Nephron progenitor cell (in vitro differentiated cells): ENCODE results near the gene KCNC1.

Experiments
- DNase-seq: peaks from one replicate; pipeline ENCODE4 v3.0.0; 2021
- H3K27ac Mint-ChIP-seq: 2 replicates; pipeline ENCODE4 v1.8.0; 2021; ENCODE audit warnings: mild to moderate bottlenecking, moderate library complexity, mixed read lengths
- H3K27me3 Mint-ChIP-seq: 2 replicates; pipeline ENCODE4 v1.8.0; 2021; ENCODE audit warnings: mild to moderate bottlenecking, low read depth, mixed read lengths; ENCODE audit not compliant: poor library complexity
- H3K36me3 Mint-ChIP-seq: 2 replicates; pipeline ENCODE4 v1.8.0; 2021; ENCODE audit warnings: low read depth, mixed read lengths
- H3K4me1 Mint-ChIP-seq: 2 replicates; pipeline ENCODE4 v1.8.0; 2021; ENCODE audit warnings: mixed read lengths
- H3K4me3 Mint-ChIP-seq: 2 replicates; pipeline ENCODE4 v1.8.0; 2021; ENCODE audit warnings: mild to moderate bottlenecking, moderate library complexity, mixed read lengths
- H3K9me3 Mint-ChIP-seq: 2 replicates; pipeline ENCODE4 v1.8.0; 2021; ENCODE audit warnings: mild to moderate bottlenecking, moderate library complexity, mixed read lengths
- TF ChIP-seq, protein P1 (sequence below): fragments of 200-600 bp; sonication (generic); IDR thresholded peaks from 2 replicates; pipeline ENCODE4 v1.5.0; 2021; ENCODE audit warnings: antibody characterized with exemption

The KCNC1 gene

DNA sequence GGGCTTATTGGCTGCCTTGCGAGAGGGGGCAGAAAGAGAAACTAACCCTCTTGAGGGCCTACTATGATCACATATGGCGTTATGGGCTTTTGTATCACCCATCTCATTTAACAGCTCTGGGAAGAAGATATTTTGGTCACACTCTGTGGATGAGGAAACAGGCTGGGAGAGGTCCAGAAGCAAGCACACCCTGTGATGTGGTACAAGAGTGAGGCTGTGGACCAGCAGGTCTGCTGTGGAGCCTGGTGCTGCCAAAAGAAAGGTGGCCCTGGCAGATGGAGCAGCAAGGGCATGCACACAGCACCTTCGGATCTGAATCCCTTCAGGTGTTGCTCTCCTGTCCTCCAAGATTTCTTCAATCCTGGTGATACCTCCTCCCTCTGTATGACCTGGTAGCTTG is 64.1 kb downstream of the KCNC1 start:
- Mint-ChIP-seq H3K27me3 (peaks cover 2% of the 10 kb centered on the region), H3K27ac (no peak overlapping the region), H3K9me3 (no peaks in the 10 kb centered on the region), H3K36me3 (no peaks in the 10 kb centered on the region), H3K4me3 (no peak overlapping the region), H3K4me1 (peaks cover 5% of the 10 kb centered on the region)
- DNase-seq = no peak
- TF ChIP-seq, protein P1, sequence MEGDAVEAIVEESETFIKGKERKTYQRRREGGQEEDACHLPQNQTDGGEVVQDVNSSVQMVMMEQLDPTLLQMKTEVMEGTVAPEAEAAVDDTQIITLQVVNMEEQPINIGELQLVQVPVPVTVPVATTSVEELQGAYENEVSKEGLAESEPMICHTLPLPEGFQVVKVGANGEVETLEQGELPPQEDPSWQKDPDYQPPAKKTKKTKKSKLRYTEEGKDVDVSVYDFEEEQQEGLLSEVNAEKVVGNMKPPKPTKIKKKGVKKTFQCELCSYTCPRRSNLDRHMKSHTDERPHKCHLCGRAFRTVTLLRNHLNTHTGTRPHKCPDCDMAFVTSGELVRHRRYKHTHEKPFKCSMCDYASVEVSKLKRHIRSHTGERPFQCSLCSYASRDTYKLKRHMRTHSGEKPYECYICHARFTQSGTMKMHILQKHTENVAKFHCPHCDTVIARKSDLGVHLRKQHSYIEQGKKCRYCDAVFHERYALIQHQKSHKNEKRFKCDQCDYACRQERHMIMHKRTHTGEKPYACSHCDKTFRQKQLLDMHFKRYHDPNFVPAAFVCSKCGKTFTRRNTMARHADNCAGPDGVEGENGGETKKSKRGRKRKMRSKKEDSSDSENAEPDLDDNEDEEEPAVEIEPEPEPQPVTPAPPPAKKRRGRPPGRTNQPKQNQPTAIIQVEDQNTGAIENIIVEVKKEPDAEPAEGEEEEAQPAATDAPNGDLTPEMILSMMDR = no peak

DNA sequence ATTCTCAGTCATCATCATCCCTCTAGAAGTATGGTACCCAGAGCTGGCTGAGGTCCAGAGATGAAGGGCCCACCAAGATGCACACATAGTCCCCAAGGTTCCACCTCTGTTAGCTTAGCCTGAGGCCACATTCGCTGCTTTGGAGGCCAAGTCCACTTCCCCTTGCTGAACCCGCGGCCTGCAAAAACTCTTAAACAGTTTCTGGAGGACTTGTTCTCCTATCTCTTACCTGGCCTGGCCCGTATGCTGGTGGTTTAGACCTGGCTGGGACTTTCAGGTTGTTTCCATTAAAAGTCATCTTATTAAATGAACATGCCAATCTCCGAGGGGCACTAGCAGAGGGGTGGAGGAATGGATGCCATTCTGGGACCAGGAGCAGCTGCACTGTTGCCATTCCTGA is 64.6 kb downstream of the KCNC1 start:
- H3K27me3 Mint-ChIP-seq = peaks cover 2% of the 10 kb centered on the region
- no peak for DNase-seq
- no peak overlapping the region for H3K27ac Mint-ChIP-seq
- TF ChIP-seq, protein P1 = no peak
- peaks cover 9% of the 10 kb centered on the region for H3K4me1 Mint-ChIP-seq
- no peaks in the 10 kb centered on the region for H3K9me3 Mint-ChIP-seq
- H3K36me3 Mint-ChIP-seq = no peaks in the 10 kb centered on the region
- H3K4me3 Mint-ChIP-seq = no peak overlapping the region

DNA sequence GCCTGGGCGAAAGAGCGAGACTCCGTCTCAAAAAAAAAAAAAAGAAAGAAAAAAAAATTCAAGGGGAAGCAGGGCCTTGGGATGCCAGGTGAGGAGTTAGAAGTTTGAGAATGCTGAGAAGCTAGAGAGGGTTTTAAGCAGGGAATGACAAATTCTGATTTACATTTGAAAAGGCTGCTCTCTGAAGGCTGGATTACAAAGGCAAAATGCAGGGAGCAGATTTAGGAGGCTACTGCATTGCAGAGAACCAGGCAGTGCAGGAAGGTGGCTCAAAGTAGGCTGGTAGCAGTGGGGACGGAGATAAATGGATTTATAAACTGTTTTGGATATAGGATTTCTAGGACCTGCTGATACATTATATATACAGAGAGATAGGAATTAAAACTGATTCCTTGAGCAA is 66.6 kb downstream of the KCNC1 start:
- Mint-ChIP-seq H3K27me3 (peaks cover 2% of the 10 kb centered on the region), H3K36me3 (no peaks in the 10 kb centered on the region), H3K27ac (no peak overlapping the region), H3K4me1 (peaks cover 14% of the 10 kb centered on the region), H3K4me3 (no peak overlapping the region), H3K9me3 (no peaks in the 10 kb centered on the region)
- DNase-seq = no peak
- TF ChIP-seq, protein P1 = no peak

DNA sequence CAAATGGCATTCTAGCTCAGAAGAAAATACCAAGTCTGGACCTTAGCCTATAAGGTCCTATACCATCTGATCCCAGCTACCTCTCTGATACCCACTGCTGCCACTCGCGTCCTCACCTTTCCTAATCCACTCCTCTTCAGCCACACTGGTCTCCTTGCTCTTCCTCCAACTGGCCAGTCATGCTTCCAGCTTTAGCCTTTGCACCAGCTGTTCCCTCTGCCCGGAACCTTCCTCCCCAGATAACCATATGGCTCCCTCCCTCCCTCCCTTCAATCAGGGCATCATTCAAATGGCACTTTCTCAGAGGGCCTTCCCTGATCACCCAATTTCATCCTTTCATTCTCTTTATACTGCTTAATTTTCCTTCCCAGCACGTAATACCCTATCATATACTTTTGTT is 67.9 kb downstream of the KCNC1 start:
- TF ChIP-seq, protein P1 = no peak
- no peak for DNase-seq
- Mint-ChIP-seq H3K36me3 (no peaks in the 10 kb centered on the region), H3K4me1 (peaks cover 14% of the 10 kb centered on the region), H3K27ac (no peak overlapping the region), H3K4me3 (no peak overlapping the region), H3K9me3 (no peaks in the 10 kb centered on the region), H3K27me3 (peaks cover 6% of the 10 kb centered on the region)

DNA sequence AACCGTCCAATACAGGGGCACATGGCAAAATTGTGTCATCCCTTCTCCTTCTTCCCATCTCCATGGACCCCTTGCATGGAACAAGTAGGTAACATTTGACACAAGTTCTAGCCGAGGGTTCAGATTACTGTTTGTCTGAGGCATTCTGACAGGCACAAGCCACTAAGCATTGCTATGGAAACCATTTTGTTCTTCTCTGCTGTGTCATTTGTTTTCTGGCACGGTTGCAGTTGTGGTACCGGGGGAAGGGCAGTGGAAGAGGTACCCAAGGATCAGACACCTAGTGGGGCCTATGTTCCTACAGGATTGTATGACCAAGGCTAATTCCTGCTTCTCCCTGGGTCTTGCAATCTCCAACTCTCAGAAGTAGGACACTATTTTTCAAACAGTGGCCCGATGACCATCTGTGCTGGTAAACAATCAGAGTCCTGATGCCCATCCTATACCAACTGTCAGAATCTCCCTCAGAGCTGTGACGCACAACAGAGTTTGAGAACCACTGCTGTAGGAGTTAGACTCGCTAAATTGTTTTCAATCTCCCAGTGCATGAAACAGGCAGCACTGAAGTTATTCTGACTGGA is 69.3 kb downstream of the KCNC1 start:
- TF ChIP-seq, protein P1 = no peak
- Mint-ChIP-seq H3K4me1 (peaks cover 14% of the 10 kb centered on the region), H3K27me3 (peaks cover 7% of the 10 kb centered on the region), H3K36me3 (no peaks in the 10 kb centered on the region), H3K27ac (no peak overlapping the region), H3K9me3 (no peaks in the 10 kb centered on the region), H3K4me3 (no peak overlapping the region)
- no peak for DNase-seq

DNA sequence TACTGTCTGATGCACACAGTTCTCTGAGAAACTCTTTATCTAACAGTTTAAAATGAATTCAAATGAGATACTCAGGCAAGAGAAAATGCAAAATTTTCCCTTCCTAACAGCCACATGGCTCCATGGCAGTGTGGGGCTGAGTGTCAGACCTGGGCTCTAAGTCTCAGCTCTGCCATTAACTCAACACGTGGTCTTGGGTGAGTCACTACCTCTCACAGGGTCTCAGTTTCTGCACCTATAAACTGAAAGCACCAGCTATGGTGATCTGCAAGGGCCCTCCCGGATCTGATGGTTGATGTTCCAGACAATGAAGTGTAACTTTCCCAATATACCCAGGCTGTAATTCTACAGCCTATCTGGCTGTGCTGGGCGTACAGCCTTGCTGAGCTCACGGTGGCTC is 70.5 kb downstream of the KCNC1 start:
- DNase-seq = no peak
- Mint-ChIP-seq H3K4me3 (no peak overlapping the region), H3K27me3 (peaks cover 16% of the 10 kb centered on the region), H3K27ac (no peak overlapping the region), H3K9me3 (no peaks in the 10 kb centered on the region), H3K36me3 (no peaks in the 10 kb centered on the region), H3K4me1 (peaks cover 21% of the 10 kb centered on the region)
- TF ChIP-seq, protein P1 = no peak
